Breast epithelium (tissue), 3 donors: Measurements from ENCODE around the gene EN1.

ENCODE experiments used
- CTCF ChIP-seq, 3 donors: fragments of 450-650 bp; IDR thresholded peaks; one replicate each; pipeline ENCODE4 v1.5.1; 2016 to 2017; ENCODE audit warnings: antibody characterized with exemption in 3 of 3, mild to moderate bottlenecking in 3 of 3, moderate library complexity in 3 of 3
- POLR2A ChIP-seq: fragments of 450-650 bp; IDR thresholded peaks from one replicate; pipeline ENCODE4 v1.6.1; 2016; ENCODE audit warnings: antibody characterized with exemption, mild to moderate bottlenecking, moderate library complexity
- POLR2AphosphoS5 ChIP-seq, 3 donors: sonication (generic); formaldehyde crosslinking; IDR thresholded peaks; one replicate each; pipeline ENCODE4 v1.6.1; 2017; ENCODE audit warnings: antibody characterized with exemption in 3 of 3

- no peak for TF ChIP-seq POLR2A
- TF ChIP-seq CTCF (IDR thresholded peaks at IDR 0.05), result no peak
- no peak for TF ChIP-seq POLR2AphosphoS5 (IDR thresholded peaks at IDR 0.05)
Measured at GRCh38 chr2:118880501-118880900, 33.1 kb upstream of the EN1 start.
